Mucosa of rectum (tissue), 2 donors: ENCODE results near the gene SLC2A14.

Experiments used
- H3K27ac ChIP-seq, 2 donors: one replicate each; pipeline ENCODE4 v1.7.0; 2013; ENCODE audit warnings: inconsistent platforms in 2 of 2, low read depth in 2 of 2, low read length in 2 of 2
- H3K27me3 ChIP-seq, 2 donors: one replicate each; pipeline ENCODE4 v1.7.0; 2013; ENCODE audit warnings: low read length in 2 of 2; ENCODE audit not compliant: control insufficient read depth in 2 of 2, insufficient read depth in 2 of 2
- H3K36me3 ChIP-seq, 2 donors: one replicate each; pipeline ENCODE4 v1.7.0; 2013; ENCODE audit warnings: low read length in 2 of 2; ENCODE audit not compliant: control insufficient read depth in 2 of 2, insufficient read depth in 2 of 2
- H3K4me1 ChIP-seq, 2 donors: one replicate each; pipeline ENCODE4 v1.7.0; 2013; ENCODE audit warnings: low read length in 2 of 2, mild to moderate bottlenecking in 1 of 2; ENCODE audit not compliant: control insufficient read depth in 2 of 2, insufficient read depth in 2 of 2
- H3K4me3 ChIP-seq, 2 donors: one replicate each; pipeline ENCODE4 v1.7.0; 2013; ENCODE audit warnings: low read length in 2 of 2
- H3K9ac ChIP-seq, 2 donors: one replicate each; pipeline ENCODE4 v1.7.0; 2013; ENCODE audit warnings: low read length in 2 of 2, low read depth in 1 of 2, mild to moderate bottlenecking in 1 of 2
- H3K9me3 ChIP-seq, 2 donors: one replicate each; pipeline ENCODE4 v1.7.0; 2013; ENCODE audit warnings: low read length in 2 of 2; ENCODE audit not compliant: control insufficient read depth in 2 of 2
- donor health status: healthy.
- donor health status: Normal muscosa, but diverticular disease.

The SLC2A14 gene

DNA sequence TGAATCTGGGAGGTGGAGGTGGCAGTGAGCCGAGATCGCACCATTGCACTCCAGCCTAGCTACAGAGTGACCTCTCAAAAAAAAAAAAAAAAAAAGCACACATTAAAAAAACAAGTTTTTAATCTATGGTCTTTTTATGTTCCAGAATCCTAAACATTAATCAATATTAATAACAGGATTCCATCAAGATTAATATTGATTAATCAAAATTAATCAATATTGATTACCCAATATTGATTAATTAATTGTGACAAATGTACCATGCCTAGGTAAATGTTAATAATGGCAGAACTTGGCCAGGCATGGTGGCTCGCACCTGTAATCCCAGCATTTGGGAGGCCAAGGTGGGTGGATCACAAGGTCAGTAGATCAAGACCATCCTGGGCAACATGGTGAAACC lies 91.4 kb downstream of the SLC2A14 start:
- H3K9me3 ChIP-seq: no peaks in the 10 kb centered on the region
- H3K4me1 ChIP-seq: no peaks in the 10 kb centered on the region
- H3K27ac ChIP-seq: no peak overlapping the region
- no peak overlapping the region for H3K4me3 ChIP-seq
- no peaks in the 10 kb centered on the region for H3K36me3 ChIP-seq
- no peak overlapping the region for H3K9ac ChIP-seq
- H3K27me3 ChIP-seq: peaks cover 0 to 1% of the 10 kb centered on the region in 2 donors

DNA sequence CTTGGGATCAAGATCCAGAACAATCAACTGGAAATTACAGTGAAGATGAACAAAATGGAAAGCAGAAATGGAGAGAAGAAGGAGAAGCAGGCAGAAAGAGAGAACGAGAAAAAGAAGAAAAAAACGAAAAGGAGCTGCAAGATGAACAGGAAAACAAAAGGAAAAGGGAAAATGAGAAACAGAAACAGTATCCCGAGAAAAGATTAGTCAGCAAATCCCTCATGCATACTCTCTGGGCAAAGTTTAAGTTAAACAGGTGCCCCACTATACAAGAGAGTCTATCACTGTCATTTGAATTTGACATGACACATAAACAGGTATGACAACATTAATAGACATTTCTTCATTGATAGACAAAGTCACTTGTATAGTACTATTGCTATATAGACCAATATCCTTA lies 102.7 kb downstream of the SLC2A14 start:
- Histone ChIP-seq H3K27ac (no peak overlapping the region), H3K27me3 (no peaks in the 10 kb centered on the region), H3K9ac (no peak overlapping the region), H3K36me3 (no peaks in the 10 kb centered on the region), H3K4me1 (no peaks in the 10 kb centered on the region), H3K4me3 (no peak overlapping the region), H3K9me3 (no peaks in the 10 kb centered on the region)
